ENCODE results near the gene SLC6A8. TPM values are rescaled to one million over a fixed set of nuclear protein-coding genes. Genes with fewer than 3 reads are reported as not detected.
"Not testable (repeated sequence)": the region's sequence is repeated elsewhere in the genome, so short reads cannot be mapped to it uniquely, and the experiment has no call there.

The SLC6A8 gene
- total RNA-seq, 1 donor = 8.8 TPM

- no peak overlapping the region for H3K4me3 ChIP-seq (ENCODE audit: low read depth, low read length)
- DNase-seq (ENCODE audit: low read depth) = no peak
- no peak for TF ChIP-seq CTCF (IDR thresholded peaks at IDR 0.05; ENCODE audit: insufficient read depth, low read length)
These were observed 7.1 kb downstream of the SLC6A8 start for GRCh38 chrX:153694687-153695270.

- no peak for DNase-seq (ENCODE audit: low read depth)
These were observed 8.4 kb downstream of the SLC6A8 start for GRCh38 chrX:153696100-153696499.

GRCh38 chrX:153696538-153696937 lies 8.8 kb downstream of the SLC6A8 start:
- DNase-seq (ENCODE audit: low read depth); H3K4me3 ChIP-seq (ENCODE audit: low read depth, low read length): not testable (repeated sequence)

More at GRCh38 chrX:153696100-153696499, 8.4 kb downstream of the SLC6A8 start:
- TF ChIP-seq CTCF (IDR thresholded peaks at IDR 0.05; ENCODE audit: insufficient read depth, low read length) = no peak
- H3K4me3 ChIP-seq (ENCODE audit: low read depth, low read length) = no peak overlapping the region

- DNase-seq (ENCODE audit: low read depth); H3K4me3 ChIP-seq (ENCODE audit: low read depth, low read length): not testable (repeated sequence)
These were observed 9.4 kb downstream of the SLC6A8 start for GRCh38 chrX:153696986-153697722.

GRCh38 chrX:153697924-153698865 lies 10.5 kb downstream of the SLC6A8 start:
- TF ChIP-seq CTCF (IDR thresholded peaks at IDR 0.05; ENCODE audit: insufficient read depth, low read length) = no peak
- H3K4me3 ChIP-seq (ENCODE audit: low read depth, low read length) = no peak overlapping the region
- DNase-seq (ENCODE audit: low read depth) = no peak

GRCh38 chrX:153699210-153699783 lies 11.6 kb downstream of the SLC6A8 start:
- not testable (repeated sequence) for H3K4me3 ChIP-seq (ENCODE audit: low read depth, low read length); DNase-seq (ENCODE audit: low read depth)

GRCh38 chrX:153699784-153700371 lies 12.2 kb downstream of the SLC6A8 start:
- not testable (repeated sequence) for DNase-seq (ENCODE audit: low read depth); H3K4me3 ChIP-seq (ENCODE audit: low read depth, low read length)

- TF ChIP-seq CTCF (IDR thresholded peaks at IDR 0.05; ENCODE audit: insufficient read depth, low read length) = no peak
- no peak for DNase-seq (ENCODE audit: low read depth)
- H3K4me3 ChIP-seq (ENCODE audit: low read depth, low read length) = no peak overlapping the region
These were observed 12.7 kb downstream of the SLC6A8 start for GRCh38 chrX:153700376-153700945.

Data from fibroblast of the aortic adventitia (primary cell).